K562 (cell line): Measurements from ENCODE around the gene TWSG1. TPM values are rescaled to one million over a fixed set of nuclear protein-coding genes. Genes with fewer than 3 reads are reported as not detected.
A peak's percentile ranks its signal among the peaks of the same experiment; 100 is the strongest.

Experiments
- ATAC-seq: fragments of 200-7000 bp; cut with Tn5 transposase; 3 replicates; pipeline ENCODE4 v1.9.1; 2020; ENCODE audit warnings: moderate library complexity
- BruUV-seq: library from RNA; stranded (reverse); fragments of 400-500 nt; replicated peaks from 2 replicates; lab custom pipeline; 2021; lab: Mats Ljungman, UMichigan
- CTCF ChIA-PET: fragments of 300-600 bp; formaldehyde crosslinking; extraction: SDS; loops from one replicate; lab custom pipeline; 2021; ENCODE audit warnings: low intra/inter-chr PET ratio; lab: Yijun Ruan, JAX
- POLR2A ChIA-PET: fragments of 300-600, 350-650 bp; sonication (Branson Sonifier 250); formaldehyde crosslinking; extraction: SDS; loops from one replicate; lab custom pipeline; 2021; ENCODE audit warnings: antibody characterized with exemption, inconsistent platforms; lab: Yijun Ruan, JAX
- DNase-seq, 4 experiments: peaks; one replicate each; pipeline versions ENCODE4 v3.0.0 to v3.0.0-alpha.2; 2011 to 2018; ENCODE audit warnings: low spot score in 3 of 4, mixed read lengths in 3 of 4; ENCODE audit errors: extremely low read depth in 1 of 4
- FAIRE-seq: peaks from 2 replicates; lab custom pipeline; 2011; peaks lifted over from hg19 to GRCh38; lab: Jason Lieb, UNC
- H2AFZ ChIP-seq: 2 replicates; pipeline ENCODE4 v1.6.0; 2011; ENCODE audit warnings: low read depth, low read length, control low read depth, inconsistent platforms
- H3K27ac ChIP-seq: fragments of 200-600 bp; 3 replicates; pipeline ENCODE4 v1.8.0; 2011; ENCODE audit warnings: low read depth, mild to moderate bottlenecking, control low read depth, inconsistent platforms, low read length, moderate library complexity, mixed read lengths; ENCODE audit errors: extremely low read depth
- H3K27me3 ChIP-seq, 2 experiments: fragments of 300-600 bp in 1 of 2; 2 replicates in 1 of 2; 3 replicates in 1 of 2; pipeline versions ENCODE4 v1.6.0 to v1.8.0; 2011; ENCODE audit warnings: inconsistent platforms in 2 of 2, low read length in 2 of 2, mild to moderate bottlenecking in 1 of 2, mixed read lengths in 1 of 2, moderate library complexity in 1 of 2; ENCODE audit not compliant: control insufficient read depth in 2 of 2, insufficient read depth in 2 of 2
- H3K36me3 ChIP-seq: fragments of 300-600 bp; 3 replicates; pipeline ENCODE4 v1.8.0; 2011; ENCODE audit warnings: mild to moderate bottlenecking, low read length, inconsistent platforms; ENCODE audit not compliant: control insufficient read depth, insufficient read depth
- H3K4me1 ChIP-seq, 2 experiments: fragments of 200-600 bp in 1 of 2; replicated peaks in 1 of 2; 2 replicates in 1 of 2; 3 replicates in 1 of 2; pipeline versions ENCODE4 v1.5.1 to v1.8.0; 2011; ENCODE audit warnings: inconsistent platforms in 2 of 2, low read length in 2 of 2, mild to moderate bottlenecking in 1 of 2, mixed read lengths in 1 of 2, moderate library complexity in 1 of 2; ENCODE audit not compliant: control insufficient read depth in 2 of 2, insufficient read depth in 2 of 2
- H3K4me2 ChIP-seq: 2 replicates; pipeline ENCODE4 v1.6.1; 2011; ENCODE audit warnings: low read length, control low read depth, inconsistent platforms, mixed read lengths; ENCODE audit not compliant: insufficient read depth
- H3K4me3 ChIP-seq: fragments of 200-600 bp; sonication (generic), shearing (Covaris generic); 2 replicates; pipeline ENCODE4 v1.5.1; 2016; ENCODE audit warnings: control low read depth, inconsistent platforms
- H3K79me2 ChIP-seq: fragments of 200-600 bp; 3 replicates; pipeline ENCODE4 v1.8.0; 2011; ENCODE audit warnings: low read length, inconsistent platforms; ENCODE audit not compliant: control insufficient read depth, insufficient read depth
- H3K9ac ChIP-seq, 2 experiments: 2 replicates each; pipeline versions ENCODE4 v1.6.0 to v1.6.1; 2011; ENCODE audit warnings: low read depth in 2 of 2, low read length in 2 of 2, control low read depth in 1 of 2, inconsistent platforms in 1 of 2, mild to moderate bottlenecking in 1 of 2, mixed read lengths in 1 of 2; ENCODE audit not compliant: insufficient read depth in 1 of 2
- H3K9me1 ChIP-seq: one replicate; pipeline ENCODE4 v1.6.0; 2011; ENCODE audit warnings: inconsistent platforms, mild to moderate bottlenecking, low read length, moderate library complexity; ENCODE audit not compliant: control insufficient read depth, insufficient read depth
- H3K9me3 ChIP-seq: replicated peaks from 2 replicates; pipeline ENCODE4 v1.5.1; 2011; ENCODE audit warnings: low read depth, low read length, inconsistent platforms; ENCODE audit not compliant: control insufficient read depth, insufficient read depth
- H4K20me1 ChIP-seq: replicated peaks from 2 replicates; pipeline ENCODE4 v1.6.1; 2011; ENCODE audit warnings: low read length, inconsistent platforms, mixed read lengths; ENCODE audit not compliant: control insufficient read depth, insufficient read depth
- CBX3 ChIP-seq, 2 experiments: IDR thresholded peaks; 1 replicate in 1 of 2; 2 replicates in 1 of 2; pipeline ENCODE4 v1.6.1; 2012; ENCODE audit warnings: inconsistent platforms in 2 of 2, low read length in 2 of 2, borderline replicate concordance in 1 of 2, control low read depth in 1 of 2
- E2F6 ChIP-seq, 2 experiments: IDR thresholded peaks; 2 replicates each; pipeline ENCODE4 v1.6.1; 2011; ENCODE audit warnings: borderline replicate concordance in 1 of 2, control low read depth in 1 of 2, low read depth in 1 of 2, low read length in 1 of 2, mild to moderate bottlenecking in 1 of 2, mixed read lengths in 1 of 2, moderate library complexity in 1 of 2; ENCODE audit not compliant: insufficient read depth in 1 of 2, insufficient read length in 1 of 2, poor library complexity in 1 of 2, severe bottlenecking in 1 of 2; ENCODE audit errors: extremely low read depth in 1 of 2
- GABPA ChIP-seq: fragments of 200-800 bp; sonication (Bioruptor generic); conservative IDR thresholded peaks from 2 replicates; pipeline ENCODE4 v1.6.1; 2016; ENCODE audit warnings: low read depth, missing genetic modification characterization, missing compliant biosample characterization
- MTA1 ChIP-seq: fragments of 450-650 bp; IDR thresholded peaks from 2 replicates; pipeline ENCODE4 v1.6.1; 2017; ENCODE audit warnings: borderline replicate concordance
- MXI1 ChIP-seq: IDR thresholded peaks from 2 replicates; pipeline ENCODE4 v1.6.1; 2011; ENCODE audit warnings: low read depth, mild to moderate bottlenecking, improper control_type of control experiment, low read length
- NCOA2 ChIP-seq, 2 experiments: fragments of 450-650 bp; IDR thresholded peaks; 2 replicates each; pipeline ENCODE4 v1.6.1; 2018; ENCODE audit warnings: mild to moderate bottlenecking in 2 of 2, moderate library complexity in 1 of 2; ENCODE audit not compliant: partially characterized antibody in 2 of 2
- NCOA6 ChIP-seq: fragments of 450-650 bp; IDR thresholded peaks from 2 replicates; pipeline ENCODE4 v1.6.1; 2017; ENCODE audit warnings: mild to moderate bottlenecking
- POLR2G ChIP-seq: fragments of 200-400 bp; formaldehyde crosslinking; IDR thresholded peaks from 2 replicates; pipeline ENCODE4 v1.6.1; 2017; ENCODE audit warnings: low read depth, mild to moderate bottlenecking, antibody characterized with exemption, low read length, moderate library complexity
- POLR2H ChIP-seq: IDR thresholded peaks from 2 replicates; pipeline ENCODE4 v1.6.1; 2016; ENCODE audit warnings: missing genetic modification characterization, low read depth, mild to moderate bottlenecking, control low read depth, missing compliant biosample characterization, moderate library complexity
- POU5F1 ChIP-seq: fragments of 150-350 bp; IDR thresholded peaks from 2 replicates; pipeline ENCODE4 v1.6.1; 2014; ENCODE audit warnings: borderline replicate concordance, low read length, low read depth, mild to moderate bottlenecking; ENCODE audit not compliant: partially characterized antibody
- RBM15 ChIP-seq: fragments of 200-400 bp; formaldehyde crosslinking; IDR thresholded peaks from 2 replicates; pipeline ENCODE4 v1.6.1; 2018; ENCODE audit warnings: mild to moderate bottlenecking, low read length, moderate library complexity; ENCODE audit not compliant: insufficient read depth
- SMAD1 ChIP-seq: fragments of 150-350 bp; IDR thresholded peaks from 2 replicates; pipeline ENCODE4 v1.6.1; 2014; ENCODE audit warnings: low read length, low read depth; ENCODE audit not compliant: partially characterized antibody
- U2AF2 ChIP-seq: fragments of 200-400 bp; formaldehyde crosslinking; optimal IDR thresholded peaks from 2 replicates; pipeline ENCODE3; 2017; ENCODE audit warnings: low read depth, mild to moderate bottlenecking, low read length
- WGBS: fragments of 100-300 bp; shearing (Covaris generic); methylation state at CpG from one replicate; pipeline ENCODE4 v1.1.6; 2016; ENCODE audit warnings: low coverage, mixed read lengths; ENCODE audit not compliant: insufficient coverage; ENCODE audit errors: missing lambda C conversion rate; 5-methylcytosine and 5-hydroxymethylcytosine counted together
- in situ Hi-C: fragments of 300-500 bp; cut with MboI; formaldehyde crosslinking; loops from 4 replicates; pipeline ENCODE4 v1.15.0; 2018; ENCODE audit warnings: inconsistent platforms, mixed read lengths
- intact Hi-C: fragments of 100-400 bp; cut with micrococcal nuclease; formaldehyde crosslinking; loops from 2 replicates; pipeline ENCODE4 v1.14.2; 2022
- polyA plus RNA-seq, 8 experiments: library from polyadenylated mRNA; depleted of rRNA in 4 of 8; stranded (reverse) in 5 of 8; unstranded in 3 of 8; fragments of >200 nt; fragmentation: Nextera tagmentation in 2 of 8; fragmentation: Illumina TruSeq in 1 of 8; extraction: Ambion mirVana in 2 of 8; extraction: Trizol in 1 of 8; gene quantifications; 2 replicates each; pipeline versions ENCODE4 v1.2.1 to v1.2.3, GENCODE V29; 2011 to 2014; ENCODE audit warnings: inconsistent platforms in 1 of 8, missing spikeins in 1 of 8
- total RNA-seq, 7 experiments: library from RNA; depleted of rRNA in 6 of 7; stranded (reverse); fragments of >200 nt in 6 of 7; fragmentation: Illumina TruSeq in 2 of 7; extraction: Trizol in 2 of 7; gene quantifications; 2 replicates each; pipeline versions ENCODE4 v1.2.1 to v1.2.3, GENCODE V29; 2011 to 2021; ENCODE audit warnings: low replicate concordance in 1 of 7
- TF ChIP-seq, protein P1 (sequence below): fragments of 250-450 bp; sonication (Bioruptor Pico); IDR thresholded peaks from 2 replicates; pipeline ENCODE4 v1.8.0; 2022; ENCODE audit warnings: moderate library complexity, mild to moderate bottlenecking, inconsistent platforms

TWSG1 gene
- total and polyA plus RNA-seq, 9 of the 15 experiments (the other 6 are each of a cell fraction or from before 2014, with no cell fraction given), result 10.4 to 37.2 (median 25.1) TPM

- 0 out of 2 replicates have a peak, but pooled peaks have one; percentile 18 for TF ChIP-seq POLR2H (tag)
- no peak for TF ChIP-seq NCOA2 (IDR thresholded peaks at IDR 0.05; ENCODE audit: partially characterized antibody in 2 of 2)
- DNase-seq, result no peak
- POLR2A ChIA-PET, result interaction anchor here (0.8 kb wide), 1 partner anchor 16 kb away, joined by 3 read pairs; no protein-coding TSS in a partner anchor
- H4K20me1 ChIP-seq, result no peaks in the 10 kb centered on the region
- CTCF ChIA-PET, result no interaction called here
- H3K4me3 ChIP-seq, result no peak overlapping the region
- peaks cover 4% of the 10 kb centered on the region; the same call in 1 of the 3 replicates for H3K36me3 ChIP-seq
- H3K9me3 ChIP-seq, result peaks cover 5% of the 10 kb centered on the region; the same call in 1 of the 2 replicates
- no peak overlapping the region for H2AFZ ChIP-seq
- in situ Hi-C loops, result no loop called here
- no peaks in the 10 kb centered on the region for H3K27me3 ChIP-seq
- BruUV-seq, result no TSS peak
- H3K79me2 ChIP-seq, result no peaks in the 10 kb centered on the region
- no peaks in the 10 kb centered on the region for H3K9me1 ChIP-seq
- no peak overlapping the region for H3K9ac ChIP-seq
- 80% methylated on average over 1 of the region's 1 CpG for WGBS
- no peak overlapping the region for H3K27ac ChIP-seq
- H3K4me2 ChIP-seq, result no peak overlapping the region
- FAIRE-seq, result no peak
- no peak for ATAC-seq
- peaks cover 4 to 6% of the 10 kb centered on the region in 2 experiments; a peak in 3 of 5 replicates for H3K4me1 ChIP-seq
- intact Hi-C loops, result no loop called here
Observed at GRCh38 chr18:9387891-9388290, 53.3 kb downstream of the TWSG1 start.

- no peak overlapping the region for H3K9ac ChIP-seq
- POLR2A ChIA-PET, result interaction anchor here (1.0 kb wide), 1 partner anchor 9 kb away, joined by 5 read pairs; no protein-coding TSS in a partner anchor
- FAIRE-seq (no peak), ATAC-seq (no peak), DNase-seq (no peak)
- in situ Hi-C loops, result no loop called here
- no peaks in the 10 kb centered on the region for H3K27me3 ChIP-seq
- no peaks in the 10 kb centered on the region for H4K20me1 ChIP-seq
- H3K9me3 ChIP-seq, result peaks cover 5% of the 10 kb centered on the region; the same call in 1 of the 2 replicates
- H3K27ac ChIP-seq, result no peak overlapping the region
- H3K9me1 ChIP-seq, result no peaks in the 10 kb centered on the region
- H3K79me2 ChIP-seq, result no peaks in the 10 kb centered on the region
- no peak overlapping the region for H2AFZ ChIP-seq
- no peak overlapping the region for H3K4me2 ChIP-seq
- BruUV-seq, result no TSS peak
- CTCF ChIA-PET, result no interaction called here
- 89% methylated on average over 5 of the region's 5 CpGs for WGBS
- intact Hi-C loops, result no loop called here
- H3K4me1 ChIP-seq, result peaks cover 3 to 4% of the 10 kb centered on the region in 2 experiments; a peak in 2 of 5 replicates
- H3K36me3 ChIP-seq, result peaks cover 4% of the 10 kb centered on the region; the same call in 1 of the 3 replicates
- H3K4me3 ChIP-seq, result no peak overlapping the region
- TF ChIP-seq, protein P1, sequence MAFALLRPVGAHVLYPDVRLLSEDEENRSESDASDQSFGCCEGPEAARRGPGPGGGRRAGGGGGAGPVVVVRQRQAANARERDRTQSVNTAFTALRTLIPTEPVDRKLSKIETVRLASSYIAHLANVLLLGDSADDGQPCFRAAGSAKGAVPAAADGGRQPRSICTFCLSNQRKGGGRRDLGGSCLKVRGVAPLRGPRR (CRISPR knock-in tag), result no peak
- TF ChIP-seq NCOA6, result no peak
- no peak for TF ChIP-seq CBX3 (IDR thresholded peaks at IDR 0.05; ENCODE audit: borderline replicate concordance in 1 of 2, low read length in 2 of 2)
- no peak for TF ChIP-seq MTA1
- TF ChIP-seq POLR2H (tag), result no peak
- no peak for TF ChIP-seq MXI1
- TF ChIP-seq POU5F1, result no peak
- no peak for TF ChIP-seq U2AF2
- no peak for TF ChIP-seq RBM15
- TF ChIP-seq E2F6 (IDR thresholded peaks at IDR 0.05; ENCODE audit: borderline replicate concordance in 1 of 2, extremely low read depth in 1 of 2, insufficient read depth in 1 of 2, insufficient read length in 1 of 2, low read depth in 1 of 2, low read length in 1 of 2, poor library complexity in 1 of 2, severe bottlenecking in 1 of 2), result no peak
- TF ChIP-seq POLR2G, result no peak
- no peak for TF ChIP-seq SMAD1
- no peak for TF ChIP-seq GABPA (tag)
Observed at GRCh38 chr18:9389706-9390105, 55.1 kb downstream of the TWSG1 start.
